Measurements from ENCODE around the gene FGF19.
A peak's percentile ranks its signal among the peaks of the same experiment; 100 is the strongest.

FGF19 gene, protein sequence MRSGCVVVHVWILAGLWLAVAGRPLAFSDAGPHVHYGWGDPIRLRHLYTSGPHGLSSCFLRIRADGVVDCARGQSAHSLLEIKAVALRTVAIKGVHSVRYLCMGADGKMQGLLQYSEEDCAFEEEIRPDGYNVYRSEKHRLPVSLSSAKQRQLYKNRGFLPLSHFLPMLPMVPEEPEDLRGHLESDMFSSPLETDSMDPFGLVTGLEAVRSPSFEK

DNA sequence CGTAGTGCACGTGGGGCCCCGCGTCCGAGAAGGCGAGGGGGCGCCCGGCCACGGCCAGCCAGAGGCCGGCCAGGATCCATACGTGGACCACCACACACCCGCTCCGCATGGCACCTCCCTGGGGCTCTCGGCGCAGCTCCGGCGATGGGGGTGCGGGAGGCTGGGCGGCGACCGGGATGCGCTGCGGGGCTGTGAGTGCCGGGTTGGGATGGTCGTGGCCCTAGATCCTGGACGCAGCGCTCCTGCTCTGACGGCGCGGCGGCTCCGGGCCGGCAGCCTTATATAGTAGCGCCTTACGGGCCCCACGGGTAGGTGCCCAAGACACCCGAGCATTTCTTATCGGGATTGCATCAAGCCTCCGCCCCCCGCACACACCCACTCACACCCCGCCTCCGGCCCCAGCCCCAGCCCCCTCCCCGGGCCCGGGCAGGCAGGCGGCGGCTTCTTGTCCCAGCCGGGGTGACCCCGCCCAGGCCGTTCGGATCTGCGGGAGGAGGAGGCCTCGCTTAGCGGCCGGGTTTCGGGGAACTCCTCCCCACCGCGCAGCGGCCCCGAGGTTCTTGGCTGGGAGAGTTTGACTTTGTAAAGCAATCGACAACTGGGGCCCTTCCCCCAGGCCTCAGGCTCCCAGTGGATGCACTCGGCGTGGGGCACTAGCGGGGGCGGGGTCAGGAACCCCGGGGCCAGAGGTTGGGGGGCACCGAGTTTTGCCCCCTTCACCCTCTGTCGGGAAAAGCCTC, at the start of gene FGF19:
Gene FGF19 (minus strand): TSS at position 255 of the 740 bp plus-strand sequence. CDS start 146 bp downstream, at position 109.
- Mint-ChIP-seq H3K4me1 (peaks cover 31% of the 10 kb centered on the region), H3K9me3 (no peaks in the 10 kb centered on the region), H3K27ac (peak within 1 kb of the TSS in 1 of 2 donors; percentile 71), H3K4me3 (peak within 1 kb of the TSS; percentile 64 to 76), H3K27me3 (peaks cover 88% of the 10 kb centered on the region)
- DNase-seq, result peak; percentile 17 to 31
- ATAC-seq, result peak; percentile 59

DNA sequence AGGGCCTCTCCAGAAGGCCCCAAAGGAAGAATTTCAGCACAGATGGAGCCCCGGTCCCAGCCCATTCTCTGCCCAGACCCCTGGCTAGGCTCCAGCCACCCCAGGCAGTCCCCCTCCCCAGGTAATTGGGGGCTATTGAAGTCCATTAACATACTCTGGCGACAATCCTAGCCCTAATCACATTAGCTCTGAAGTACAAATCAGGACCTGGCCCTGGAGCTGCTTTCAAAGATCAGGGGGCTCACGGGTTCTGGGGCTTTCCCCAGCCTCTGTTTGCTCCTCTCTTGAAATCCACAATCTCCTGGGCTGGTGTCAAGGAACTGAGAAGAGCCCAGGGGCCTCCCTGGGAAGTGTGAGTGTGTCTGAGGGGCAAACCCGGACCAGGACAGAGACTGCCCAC, 49.1 kb upstream of the FGF19 start:
- ATAC-seq (no peak), DNase-seq (no peak)
- no peak overlapping the region for H3K27ac Mint-ChIP-seq
- H3K27me3 Mint-ChIP-seq, result peaks cover 8% of the 10 kb centered on the region
- H3K4me1 Mint-ChIP-seq, result no peaks in the 10 kb centered on the region
- H3K4me3 Mint-ChIP-seq, result no peak overlapping the region
- H3K9me3 Mint-ChIP-seq, result no peaks in the 10 kb centered on the region

- peaks cover 14% of the 10 kb centered on the region for H3K27me3 Mint-ChIP-seq
- H3K9me3 Mint-ChIP-seq, result no peaks in the 10 kb centered on the region
- no peaks in the 10 kb centered on the region for H3K4me1 Mint-ChIP-seq
- H3K4me3 Mint-ChIP-seq, result no peak overlapping the region
- ATAC-seq (no peak), DNase-seq (no peak)
- peak overlapping the region in 1 of 2 donors; percentile 12 for H3K27ac Mint-ChIP-seq
Observed at GRCh38 chr11:69750875-69751597, 47.2 kb upstream of the FGF19 start.

GRCh38 chr11:69750108-69750850, 46.5 kb upstream of the FGF19 start:
- Mint-ChIP-seq H3K4me3 (no peak overlapping the region), H3K9me3 (no peaks in the 10 kb centered on the region), H3K4me1 (no peaks in the 10 kb centered on the region), H3K27ac (no peak overlapping the region), H3K27me3 (peaks cover 20% of the 10 kb centered on the region)
- DNase-seq (no peak), ATAC-seq (no peak)

DNA sequence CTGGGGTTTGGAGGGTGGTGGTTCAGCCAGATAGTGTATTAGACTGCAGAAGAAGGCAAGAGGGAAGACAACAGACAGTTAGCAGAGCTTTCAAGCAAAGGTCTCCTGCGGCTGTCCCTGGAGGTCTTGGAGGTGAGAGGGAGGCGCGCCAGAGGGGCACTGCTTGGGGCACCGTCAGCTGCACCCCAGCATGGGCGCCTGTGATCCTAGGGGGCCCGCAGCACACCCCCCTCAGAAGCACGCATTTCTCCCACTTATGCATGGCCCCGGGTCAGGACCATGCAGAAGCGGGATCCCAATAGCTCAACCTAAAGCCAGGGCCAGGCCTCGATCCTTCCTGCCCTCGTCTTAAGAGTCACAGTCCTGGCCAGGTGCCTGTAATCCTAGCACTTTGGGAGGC, 44.8 kb upstream of the FGF19 start:
- H3K4me1 Mint-ChIP-seq, result no peaks in the 10 kb centered on the region
- no peak overlapping the region for H3K27ac Mint-ChIP-seq
- no peak overlapping the region for H3K4me3 Mint-ChIP-seq
- ATAC-seq, result no peak
- peaks cover 30% of the 10 kb centered on the region for H3K27me3 Mint-ChIP-seq
- no peak for DNase-seq
- no peaks in the 10 kb centered on the region for H3K9me3 Mint-ChIP-seq

- Mint-ChIP-seq H3K4me1 (no peaks in the 10 kb centered on the region), H3K27me3 (peaks cover 30% of the 10 kb centered on the region), H3K9me3 (no peaks in the 10 kb centered on the region), H3K4me3 (no peak overlapping the region), H3K27ac (peak overlapping the region in 1 of 2 donors; percentile 81)
- DNase-seq, result no peak
- ATAC-seq, result no peak
Observed at GRCh38 chr11:69746752-69747742, 43.2 kb upstream of the FGF19 start.

GRCh38 chr11:69746140-69746539, 42.3 kb upstream of the FGF19 start:
- H3K4me1 Mint-ChIP-seq, result no peaks in the 10 kb centered on the region
- DNase-seq (no peak), ATAC-seq (no peak)
- no peak overlapping the region for H3K27ac Mint-ChIP-seq
- no peak overlapping the region for H3K4me3 Mint-ChIP-seq
- no peaks in the 10 kb centered on the region for H3K9me3 Mint-ChIP-seq
- H3K27me3 Mint-ChIP-seq, result peaks cover 30% of the 10 kb centered on the region

- Mint-ChIP-seq H3K27me3 (peaks cover 30% of the 10 kb centered on the region), H3K9me3 (no peaks in the 10 kb centered on the region), H3K4me1 (no peaks in the 10 kb centered on the region)
Observed at GRCh38 chr11:69745201-69745600, 41.4 kb upstream of the FGF19 start.

GRCh38 chr11:69744435-69744834, 40.6 kb upstream of the FGF19 start:
- Mint-ChIP-seq H3K4me3 (no peak overlapping the region), H3K9me3 (peaks cover 0 to 2% of the 10 kb centered on the region in 2 donors), H3K4me1 (no peaks in the 10 kb centered on the region), H3K27me3 (peaks cover 30% of the 10 kb centered on the region), H3K27ac (no peak overlapping the region)
- ATAC-seq (no peak), DNase-seq (no peak)

More at GRCh38 chr11:69745201-69745600, 41.4 kb upstream of the FGF19 start:
- Mint-ChIP-seq H3K27ac (no peak overlapping the region), H3K4me3 (no peak overlapping the region)
- no peak for ATAC-seq
- DNase-seq, result no peak

GRCh38 chr11:69734841-69735240, 31.0 kb upstream of the FGF19 start:
- ATAC-seq (no peak), DNase-seq (no peak)
- Mint-ChIP-seq H3K4me3 (no peak overlapping the region), H3K27me3 (peaks cover 27% of the 10 kb centered on the region), H3K9me3 (peaks cover 19 to 21% of the 10 kb centered on the region in 2 donors), H3K27ac (no peak overlapping the region), H3K4me1 (no peaks in the 10 kb centered on the region)

- no peak overlapping the region for H3K27ac Mint-ChIP-seq
- no peak overlapping the region for H3K4me3 Mint-ChIP-seq
- H3K27me3 Mint-ChIP-seq, result peaks cover 32% of the 10 kb centered on the region
Observed at GRCh38 chr11:69734367-69734766, 30.5 kb upstream of the FGF19 start.

GRCh38 chr11:69732910-69733309, 29.1 kb upstream of the FGF19 start:
- DNase-seq (no peak), ATAC-seq (no peak)
- Mint-ChIP-seq H3K27me3 (peaks cover 46% of the 10 kb centered on the region), H3K4me3 (no peak overlapping the region), H3K4me1 (no peaks in the 10 kb centered on the region), H3K9me3 (peaks cover 14 to 21% of the 10 kb centered on the region in 2 donors), H3K27ac (no peak overlapping the region)

More at GRCh38 chr11:69734367-69734766, 30.5 kb upstream of the FGF19 start:
- Mint-ChIP-seq H3K4me1 (no peaks in the 10 kb centered on the region), H3K9me3 (peaks cover 16 to 21% of the 10 kb centered on the region in 2 donors)
- no peak for DNase-seq
- no peak for ATAC-seq

DNA sequence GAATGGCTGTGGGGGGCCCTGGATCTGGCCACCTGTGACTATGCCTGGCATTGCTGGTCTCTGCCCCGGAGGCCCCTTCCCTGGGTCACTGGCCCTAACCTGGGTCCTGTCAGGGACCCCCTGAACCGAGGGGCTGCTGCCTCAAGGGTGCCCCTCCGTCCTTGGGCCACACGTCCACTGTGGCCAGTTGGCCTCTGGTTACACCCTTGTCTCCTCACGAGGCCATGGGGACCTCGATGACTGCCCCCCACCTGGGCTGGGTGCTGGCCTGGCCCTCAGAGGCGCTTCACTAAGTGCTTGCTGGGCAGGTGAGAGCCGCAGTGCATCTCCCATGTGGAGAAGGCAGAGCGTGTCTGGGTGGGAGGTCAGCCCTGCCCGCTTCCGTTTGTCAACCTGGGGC, 27.3 kb upstream of the FGF19 start:
- Mint-ChIP-seq H3K9me3 (peaks cover 14 to 21% of the 10 kb centered on the region in 2 donors), H3K27me3 (peaks cover 64% of the 10 kb centered on the region), H3K27ac (no peak overlapping the region), H3K4me3 (no peak overlapping the region), H3K4me1 (no peaks in the 10 kb centered on the region)
- DNase-seq, result no peak
- ATAC-seq, result no peak

- ATAC-seq (no peak), DNase-seq (no peak)
- Mint-ChIP-seq H3K9me3 (peaks cover 14 to 21% of the 10 kb centered on the region in 2 donors), H3K27ac (no peak overlapping the region), H3K27me3 (peaks cover 69% of the 10 kb centered on the region), H3K4me3 (no peak overlapping the region), H3K4me1 (no peaks in the 10 kb centered on the region)
Observed at GRCh38 chr11:69730500-69730899, 26.7 kb upstream of the FGF19 start.
